CD4-positive, alpha-beta T cell treated with Interleukin-10 for 1 hour (primary cell): ENCODE results near the gene TCP11L1.
"Not testable (repeated sequence)": the region's sequence is repeated elsewhere in the genome, so short reads cannot be mapped to it uniquely, and the experiment has no call there.

Experiments
- DNase-seq: peaks from one replicate; pipeline ENCODE4 v3.0.0-alpha.2; 2020

TCP11L1 gene

DNA sequence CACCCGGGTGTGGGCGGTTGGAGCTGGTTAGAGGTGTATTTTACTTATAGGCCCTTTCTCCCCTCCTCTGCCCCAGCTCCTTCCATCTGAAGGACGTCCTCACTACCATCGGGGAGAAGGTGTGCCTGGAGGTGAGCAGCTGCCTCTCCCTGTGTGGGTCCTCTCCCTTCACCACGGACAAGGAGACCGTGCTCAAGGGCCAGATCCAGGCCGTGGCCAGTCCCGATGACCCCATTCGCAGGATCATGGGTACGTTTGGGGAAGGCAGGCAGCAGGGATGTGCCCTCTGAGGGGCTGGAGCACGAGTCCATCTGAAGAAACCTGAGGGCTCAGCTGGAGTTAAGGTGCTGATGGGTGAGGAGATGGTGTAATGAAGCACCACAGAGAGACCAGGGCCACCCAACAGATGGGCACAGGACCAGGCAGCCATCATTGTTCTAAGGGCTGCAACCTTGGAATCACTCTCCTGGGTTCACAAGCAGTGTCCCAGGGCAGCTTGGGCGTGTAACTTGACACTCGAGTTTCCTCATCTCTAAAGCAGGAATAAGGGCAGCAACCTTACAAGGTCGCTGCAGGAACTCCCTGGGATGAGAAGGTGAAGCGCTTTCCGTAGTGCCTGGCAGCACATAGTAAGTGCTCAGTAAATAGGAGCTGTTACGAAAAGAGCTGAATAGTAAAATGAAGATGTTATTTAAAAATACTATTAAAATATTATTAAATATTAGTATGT lies 29.4 kb downstream of the TCP11L1 start:
- DNase-seq = no peak

DNA sequence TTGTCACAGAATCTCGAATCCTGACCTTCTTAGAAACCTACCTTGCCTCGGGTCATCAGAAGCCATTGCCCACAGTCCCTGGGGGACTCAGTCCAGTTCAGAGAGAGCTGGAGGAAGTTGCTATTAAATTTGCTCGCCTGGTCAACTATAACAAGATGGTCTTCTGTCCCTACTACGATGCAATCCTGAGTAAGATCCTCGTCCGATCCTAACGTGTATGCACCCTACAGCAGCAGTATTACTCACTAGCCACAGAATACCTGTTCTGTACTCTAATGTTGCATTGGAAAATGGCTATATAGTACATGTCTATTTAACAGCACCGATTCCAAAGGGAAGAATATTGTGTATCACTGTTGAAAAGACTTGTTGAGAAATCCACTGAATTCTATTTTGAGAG lies 33.1 kb downstream of the TCP11L1 start:
- DNase-seq = no peak

DNA sequence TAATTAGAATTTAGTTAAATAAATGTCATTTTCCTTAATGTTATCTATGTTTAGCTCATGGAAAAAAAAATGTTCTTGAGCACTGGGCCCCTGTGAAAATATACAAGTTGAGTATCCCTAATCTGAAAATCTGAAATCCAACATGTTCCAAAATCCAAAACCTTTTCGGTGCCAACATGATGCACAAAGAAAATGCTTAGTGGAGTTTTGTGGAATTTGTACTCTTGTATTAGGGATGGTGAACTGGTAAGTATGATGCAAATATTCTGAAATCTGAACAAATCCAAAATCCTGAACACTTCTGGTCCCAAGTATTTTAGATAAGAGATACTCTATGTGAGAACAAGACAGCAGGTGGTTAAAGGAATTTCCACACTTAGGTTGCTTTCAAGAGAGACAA lies 44.5 kb downstream of the TCP11L1 start:
- DNase-seq = no peak

DNA sequence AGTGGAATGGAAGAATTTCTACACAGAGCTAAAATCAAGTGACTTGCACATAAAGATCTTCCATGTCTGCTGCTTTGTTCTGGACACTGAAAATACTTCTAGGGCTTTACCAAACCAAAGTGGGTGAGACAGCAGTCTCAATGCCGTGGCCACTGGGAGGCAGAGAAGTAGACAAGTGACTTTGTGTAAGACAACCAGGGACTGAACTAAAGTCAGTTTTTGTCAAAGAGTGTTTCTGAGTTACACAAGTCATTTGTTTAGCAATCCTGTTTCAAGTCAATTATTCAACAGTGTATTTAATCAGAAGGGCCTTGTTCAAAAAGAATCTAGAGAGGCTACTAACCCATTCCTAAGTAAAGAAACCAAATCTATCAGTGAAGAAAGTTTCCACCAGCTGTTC lies 46.6 kb downstream of the TCP11L1 start:
- no peak for DNase-seq

DNA sequence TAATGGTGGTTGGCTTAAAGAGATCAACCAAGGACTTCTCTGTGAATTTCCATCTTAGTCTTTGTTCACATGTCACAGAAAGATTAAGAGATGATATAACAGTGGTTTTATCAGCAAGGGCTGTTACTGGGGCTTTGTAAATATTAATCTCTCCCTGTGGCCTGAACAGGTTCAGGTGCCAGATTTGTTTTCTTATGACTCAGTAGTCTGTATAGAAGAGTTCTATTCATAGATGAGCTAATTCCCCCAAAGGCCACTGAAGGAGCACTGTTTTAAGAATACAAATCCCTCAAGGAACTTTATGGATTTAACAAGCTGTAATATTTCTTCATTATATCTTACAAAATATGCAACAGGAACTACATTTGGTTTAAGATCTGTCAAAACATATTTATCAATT lies 50.4 kb downstream of the TCP11L1 start:
- DNase-seq = no peak

DNA sequence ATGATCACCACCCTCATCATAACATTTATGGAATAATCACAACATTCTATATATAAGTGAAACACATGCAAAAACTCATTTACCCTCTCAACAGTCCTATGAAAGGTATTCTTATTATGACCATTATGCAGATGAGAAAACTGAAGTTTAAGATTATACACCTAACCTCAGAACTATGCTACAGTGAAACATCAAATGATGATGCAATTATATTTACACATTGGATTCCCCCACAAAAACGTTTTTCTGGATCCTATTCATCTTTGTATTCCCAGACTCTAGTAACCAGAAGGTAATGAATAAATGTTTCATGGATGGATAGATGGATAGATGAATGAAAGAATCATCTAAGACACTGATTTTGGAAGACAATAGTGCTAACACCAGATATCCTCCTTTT lies 54.8 kb downstream of the TCP11L1 start:
- no peak for DNase-seq

DNA sequence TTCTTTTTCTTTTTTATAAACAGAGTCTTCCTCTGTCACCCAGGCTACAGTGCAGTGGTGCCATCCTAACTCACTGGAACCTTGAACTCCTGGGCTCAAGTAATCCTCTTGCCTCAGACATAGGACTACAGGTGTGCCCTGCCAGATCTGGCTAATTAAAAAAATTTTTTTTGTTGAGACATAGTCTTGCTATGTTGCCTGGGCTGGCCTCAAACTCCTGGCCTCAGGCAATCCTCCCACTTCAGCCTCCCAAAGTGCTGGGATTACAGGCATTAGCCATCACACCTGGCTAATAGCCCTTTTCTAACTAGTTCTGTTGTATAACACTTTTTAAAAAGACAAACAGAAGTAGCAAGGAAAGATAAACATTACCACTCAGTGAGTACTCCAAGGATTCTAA lies 64.5 kb downstream of the TCP11L1 start:
- DNase-seq = no peak

DNA sequence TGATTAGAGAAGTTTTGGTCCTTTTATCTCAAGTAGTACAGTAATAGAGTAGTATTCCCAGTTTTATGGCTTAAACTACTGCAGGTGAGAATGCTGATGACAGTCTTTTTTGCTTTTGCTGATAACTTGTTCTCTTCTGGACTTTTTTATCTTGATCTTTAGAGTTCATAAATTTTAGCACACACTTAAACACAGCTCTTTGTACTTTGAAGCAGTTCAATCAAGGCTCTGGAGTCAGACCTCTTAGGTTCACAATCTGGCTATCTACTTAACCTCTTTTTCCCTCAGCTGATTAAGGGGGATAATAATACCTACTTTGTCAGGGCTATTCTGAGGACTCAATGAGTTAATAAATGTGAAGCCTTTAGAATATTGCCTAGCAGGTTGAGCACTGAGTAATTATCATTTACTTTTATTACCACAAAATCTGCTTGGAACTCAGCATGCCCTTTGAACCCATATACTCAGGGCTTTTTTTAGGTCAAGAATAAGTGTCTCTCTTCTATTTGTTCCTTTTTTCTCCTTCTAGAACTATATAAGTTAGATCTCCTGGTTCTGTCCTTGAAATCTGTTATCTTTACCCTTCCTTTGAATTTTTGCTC lies 70.0 kb downstream of the TCP11L1 start:
- no peak for DNase-seq

DNA sequence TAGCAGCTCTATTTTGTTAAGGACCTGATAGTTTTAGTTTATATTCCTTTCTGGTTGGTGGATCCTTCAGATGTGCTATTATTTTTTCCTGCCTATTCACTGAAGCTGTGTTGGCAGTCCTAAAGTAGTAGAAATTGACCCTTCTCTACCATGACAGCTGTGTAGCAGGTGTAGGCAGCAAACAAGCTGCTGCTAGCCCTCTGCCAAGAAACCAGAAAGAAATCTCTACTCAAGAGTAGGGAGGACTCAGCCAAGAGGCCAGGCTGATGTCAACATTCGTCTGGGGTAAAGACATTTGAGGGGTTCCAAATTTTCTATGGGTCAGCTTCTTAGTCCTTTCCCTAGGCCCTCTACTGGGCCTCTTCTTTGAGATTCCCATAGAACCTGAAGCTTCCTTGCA lies 70.7 kb downstream of the TCP11L1 start:
- no peak for DNase-seq

DNA sequence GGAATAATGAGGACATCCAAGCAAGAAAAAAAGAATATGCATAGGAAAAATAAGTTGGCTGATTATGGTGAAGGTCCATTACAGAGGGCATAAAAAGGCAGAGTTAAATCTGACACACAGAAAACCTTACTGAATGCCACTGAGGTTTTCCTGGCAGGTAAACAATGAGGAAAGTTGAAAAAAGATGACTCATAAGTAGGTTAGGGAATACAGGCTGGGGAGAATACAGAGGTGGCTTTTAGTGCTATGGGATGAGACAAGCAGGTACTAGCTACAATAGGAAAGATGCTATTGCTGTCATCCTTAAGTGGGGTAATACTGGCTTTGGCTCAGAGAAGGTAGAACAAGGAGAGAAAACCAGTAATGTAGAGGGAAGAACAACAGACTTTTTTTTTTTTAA lies 77.2 kb downstream of the TCP11L1 start:
- no peak for DNase-seq

DNA sequence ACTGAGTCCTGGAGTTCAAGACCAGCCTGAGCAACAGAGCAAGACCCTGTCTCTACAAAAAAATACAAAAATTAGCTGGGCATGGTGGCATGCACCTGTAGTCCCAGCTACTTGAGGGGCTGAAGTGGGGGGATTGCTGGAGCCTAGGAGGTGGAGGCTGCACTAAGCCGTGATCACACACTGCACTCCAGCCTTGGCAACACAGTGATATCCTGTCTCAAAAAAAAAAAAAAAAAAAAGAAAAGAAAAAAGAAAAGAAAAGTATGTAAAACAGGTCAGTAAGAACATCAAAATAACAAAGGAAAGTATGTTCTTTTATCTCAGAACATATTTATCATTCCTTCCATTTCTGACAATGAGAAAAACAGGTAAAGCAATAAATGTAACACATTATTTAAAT lies 83.3 kb downstream of the TCP11L1 start:
- not testable (repeated sequence) for DNase-seq
